Measurements from ENCODE around the gene SKAP2.

SKAP2 gene

GRCh38 chr7:26649388-26649787, 215.0 kb downstream of the SKAP2 start:
- no peak overlapping the region for H3K27ac Mint-ChIP-seq
- H3K4me3 Mint-ChIP-seq: no peak overlapping the region
- CTCF ChIA-PET: no interaction called here
- peaks cover 28% of the 10 kb centered on the region for H3K27me3 Mint-ChIP-seq
- H3K9me3 Mint-ChIP-seq: no peaks in the 10 kb centered on the region
- H3K36me3 Mint-ChIP-seq: no peaks in the 10 kb centered on the region
- DNase-seq: no peak
- H3K4me1 Mint-ChIP-seq: no peaks in the 10 kb centered on the region

- CTCF ChIA-PET: no interaction called here
- Mint-ChIP-seq H3K27me3 (peaks cover 28% of the 10 kb centered on the region), H3K36me3 (no peaks in the 10 kb centered on the region), H3K4me3 (no peak overlapping the region), H3K9me3 (no peaks in the 10 kb centered on the region), H3K27ac (no peak overlapping the region), H3K4me1 (no peaks in the 10 kb centered on the region)
- DNase-seq: no peak
Observed at GRCh38 chr7:26648554-26648953, 215.8 kb downstream of the SKAP2 start.

GRCh38 chr7:26646336-26647048, 217.9 kb downstream of the SKAP2 start:
- Mint-ChIP-seq H3K27me3 (peaks cover 24% of the 10 kb centered on the region), H3K9me3 (no peaks in the 10 kb centered on the region)
- CTCF ChIA-PET: no interaction called here

GRCh38 chr7:26645121-26645520, 219.3 kb downstream of the SKAP2 start:
- no peaks in the 10 kb centered on the region for H3K4me1 Mint-ChIP-seq
- H3K36me3 Mint-ChIP-seq: no peaks in the 10 kb centered on the region
- H3K27ac Mint-ChIP-seq: no peak overlapping the region
- CTCF ChIA-PET: no interaction called here
- peaks cover 20% of the 10 kb centered on the region for H3K27me3 Mint-ChIP-seq
- no peak for DNase-seq
- H3K9me3 Mint-ChIP-seq: no peaks in the 10 kb centered on the region
- H3K4me3 Mint-ChIP-seq: no peak overlapping the region

More at GRCh38 chr7:26646336-26647048, 217.9 kb downstream of the SKAP2 start:
- Mint-ChIP-seq H3K4me1 (no peaks in the 10 kb centered on the region), H3K4me3 (no peak overlapping the region), H3K27ac (no peak overlapping the region), H3K36me3 (no peaks in the 10 kb centered on the region)
- no peak for DNase-seq

- CTCF ChIA-PET: no interaction called here
- H3K27ac Mint-ChIP-seq: no peak overlapping the region
- no peaks in the 10 kb centered on the region for H3K4me1 Mint-ChIP-seq
- H3K4me3 Mint-ChIP-seq: no peak overlapping the region
- DNase-seq: no peak
- no peaks in the 10 kb centered on the region for H3K36me3 Mint-ChIP-seq
- no peaks in the 10 kb centered on the region for H3K9me3 Mint-ChIP-seq
- peaks cover 12% of the 10 kb centered on the region for H3K27me3 Mint-ChIP-seq
Observed at GRCh38 chr7:26642416-26642815, 222.0 kb downstream of the SKAP2 start.

- Mint-ChIP-seq H3K4me3 (no peak overlapping the region), H3K36me3 (peaks cover under 1% of the 10 kb centered on the region), H3K27ac (no peak overlapping the region), H3K27me3 (peaks cover 18% of the 10 kb centered on the region), H3K9me3 (peaks cover under 1% of the 10 kb centered on the region), H3K4me1 (peaks cover 3% of the 10 kb centered on the region)
- CTCF ChIA-PET: no interaction called here
- no peak for DNase-seq
Observed at GRCh38 chr7:26639695-26640094, 224.7 kb downstream of the SKAP2 start.

- no peak for DNase-seq
- H3K4me1 Mint-ChIP-seq: peaks cover 9% of the 10 kb centered on the region
- H3K9me3 Mint-ChIP-seq: peaks cover 4% of the 10 kb centered on the region
- CTCF ChIA-PET: no interaction called here
- no peak overlapping the region for H3K27ac Mint-ChIP-seq
- H3K36me3 Mint-ChIP-seq: peaks cover 6% of the 10 kb centered on the region
- H3K27me3 Mint-ChIP-seq: peaks cover 24% of the 10 kb centered on the region
- H3K4me3 Mint-ChIP-seq: no peak overlapping the region
Observed at GRCh38 chr7:26639111-26639510, 225.3 kb downstream of the SKAP2 start.

GRCh38 chr7:26638140-26638539, 226.2 kb downstream of the SKAP2 start:
- H3K9me3 Mint-ChIP-seq: peaks cover 11% of the 10 kb centered on the region

GRCh38 chr7:26637610-26638009, 226.8 kb downstream of the SKAP2 start:
- Mint-ChIP-seq H3K4me3 (no peak overlapping the region), H3K4me1 (peaks cover 23% of the 10 kb centered on the region), H3K36me3 (peaks cover 11% of the 10 kb centered on the region), H3K27me3 (peaks cover 28% of the 10 kb centered on the region), H3K27ac (no peak overlapping the region), H3K9me3 (peaks cover 11% of the 10 kb centered on the region)
- DNase-seq: no peak
- CTCF ChIA-PET: no interaction called here

More at GRCh38 chr7:26638140-26638539, 226.2 kb downstream of the SKAP2 start:
- H3K4me3 Mint-ChIP-seq: no peak overlapping the region
- peaks cover 19% of the 10 kb centered on the region for H3K4me1 Mint-ChIP-seq
- H3K27ac Mint-ChIP-seq: no peak overlapping the region
- H3K27me3 Mint-ChIP-seq: peaks cover 28% of the 10 kb centered on the region
- CTCF ChIA-PET: no interaction called here
- peaks cover 11% of the 10 kb centered on the region for H3K36me3 Mint-ChIP-seq
- no peak for DNase-seq

GRCh38 chr7:26636808-26637207, 227.6 kb downstream of the SKAP2 start:
- DNase-seq: no peak
- Mint-ChIP-seq H3K4me3 (no peak overlapping the region), H3K9me3 (peaks cover 12% of the 10 kb centered on the region), H3K27ac (no peak overlapping the region), H3K4me1 (peaks cover 26% of the 10 kb centered on the region), H3K27me3 (peaks cover 28% of the 10 kb centered on the region), H3K36me3 (peaks cover 11% of the 10 kb centered on the region)
- CTCF ChIA-PET: no interaction called here

GRCh38 chr7:26633557-26633956, 230.8 kb downstream of the SKAP2 start:
- H3K9me3 Mint-ChIP-seq: peaks cover 14% of the 10 kb centered on the region
- peaks cover 11% of the 10 kb centered on the region for H3K36me3 Mint-ChIP-seq
- peak; percentile 44 for DNase-seq
- CTCF ChIA-PET: no interaction called here
- H3K4me3 Mint-ChIP-seq: no peak overlapping the region
- peaks cover 32% of the 10 kb centered on the region for H3K4me1 Mint-ChIP-seq
- peak overlapping the region; percentile 79 for H3K27ac Mint-ChIP-seq
- H3K27me3 Mint-ChIP-seq: peaks cover 32% of the 10 kb centered on the region

- Mint-ChIP-seq H3K4me3 (no peak overlapping the region), H3K36me3 (peaks cover 11% of the 10 kb centered on the region), H3K27ac (no peak overlapping the region), H3K27me3 (peaks cover 37% of the 10 kb centered on the region), H3K9me3 (peaks cover 14% of the 10 kb centered on the region), H3K4me1 (peaks cover 32% of the 10 kb centered on the region)
- CTCF ChIA-PET: no interaction called here
- DNase-seq: no peak
Observed at GRCh38 chr7:26631601-26632000, 232.8 kb downstream of the SKAP2 start.

- H3K4me3 Mint-ChIP-seq: no peak overlapping the region
- H3K27me3 Mint-ChIP-seq: peaks cover 35% of the 10 kb centered on the region
- peaks cover 14% of the 10 kb centered on the region for H3K9me3 Mint-ChIP-seq
- peak overlapping the region; percentile 15 for H3K27ac Mint-ChIP-seq
- no peak for DNase-seq
- H3K36me3 Mint-ChIP-seq: peaks cover 11% of the 10 kb centered on the region
- CTCF ChIA-PET: no interaction called here
- peaks cover 32% of the 10 kb centered on the region for H3K4me1 Mint-ChIP-seq
Observed at GRCh38 chr7:26630941-26631580, 233.3 kb downstream of the SKAP2 start.

- CTCF ChIA-PET: no interaction called here
- DNase-seq: no peak
- peaks cover 14% of the 10 kb centered on the region for H3K9me3 Mint-ChIP-seq
- no peak overlapping the region for H3K27ac Mint-ChIP-seq
- peaks cover 32% of the 10 kb centered on the region for H3K27me3 Mint-ChIP-seq
- peaks cover 31% of the 10 kb centered on the region for H3K4me1 Mint-ChIP-seq
- peaks cover 11% of the 10 kb centered on the region for H3K36me3 Mint-ChIP-seq
- H3K4me3 Mint-ChIP-seq: no peak overlapping the region
Observed at GRCh38 chr7:26630361-26630760, 234.0 kb downstream of the SKAP2 start.

- H3K27ac Mint-ChIP-seq: no peak overlapping the region
- CTCF ChIA-PET: no interaction called here
- peaks cover 13% of the 10 kb centered on the region for H3K9me3 Mint-ChIP-seq
- DNase-seq: no peak
- H3K36me3 Mint-ChIP-seq: peaks cover 10% of the 10 kb centered on the region
- H3K4me1 Mint-ChIP-seq: peaks cover 29% of the 10 kb centered on the region
- no peak overlapping the region for H3K4me3 Mint-ChIP-seq
- H3K27me3 Mint-ChIP-seq: peaks cover 33% of the 10 kb centered on the region
Observed at GRCh38 chr7:26629696-26630095, 234.7 kb downstream of the SKAP2 start.

Measured in activated naive CD4-positive, alpha-beta T cell treated with anti-CD3 and anti-CD28 coated beads, Interleukin-2, amount 10 ng/mL, durations not matched to agents 7 days and 5 days (primary cell).